PC-3 (cell line): ENCODE measurements around the gene TMEM41A.

Experiments
- EZH2phosphoT487 ChIP-seq: fragments of 300-600 bp; sonication (generic); IDR thresholded peaks from 2 replicates; pipeline ENCODE4 v1.6.1; 2018; ENCODE audit warnings: mild to moderate bottlenecking, antibody characterized with exemption, low read length, borderline replicate concordance
- TF ChIP-seq, protein P1 (sequence below): fragments of 300-600 bp; sonication (generic); conservative IDR thresholded peaks from 2 replicates; pipeline ENCODE4 v1.5.1; 2017; ENCODE audit warnings: antibody characterized with exemption, low read depth, mild to moderate bottlenecking, low read length

DNA sequence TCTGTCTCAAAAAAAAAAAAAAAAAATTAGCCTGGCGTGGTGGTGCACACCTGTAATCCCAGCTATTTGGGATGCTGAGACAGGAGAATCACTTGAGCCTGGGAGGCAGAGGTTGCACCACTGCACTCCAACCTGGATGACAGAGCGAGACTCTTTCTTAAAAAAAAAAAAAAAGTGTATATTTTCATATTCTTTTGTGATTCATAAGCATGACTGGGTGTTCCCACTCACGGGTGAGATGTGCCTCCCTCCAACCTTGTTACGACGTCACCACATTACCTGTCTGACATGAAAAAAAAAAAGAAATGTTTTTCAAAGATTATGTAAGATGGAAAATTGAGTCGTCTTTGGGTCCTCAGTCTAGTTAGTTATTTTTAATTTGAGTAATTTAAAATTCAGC lies 56.8 kb downstream of the TMEM41A start:
- no peak for TF ChIP-seq EZH2phosphoT487
- TF ChIP-seq, protein P1, sequence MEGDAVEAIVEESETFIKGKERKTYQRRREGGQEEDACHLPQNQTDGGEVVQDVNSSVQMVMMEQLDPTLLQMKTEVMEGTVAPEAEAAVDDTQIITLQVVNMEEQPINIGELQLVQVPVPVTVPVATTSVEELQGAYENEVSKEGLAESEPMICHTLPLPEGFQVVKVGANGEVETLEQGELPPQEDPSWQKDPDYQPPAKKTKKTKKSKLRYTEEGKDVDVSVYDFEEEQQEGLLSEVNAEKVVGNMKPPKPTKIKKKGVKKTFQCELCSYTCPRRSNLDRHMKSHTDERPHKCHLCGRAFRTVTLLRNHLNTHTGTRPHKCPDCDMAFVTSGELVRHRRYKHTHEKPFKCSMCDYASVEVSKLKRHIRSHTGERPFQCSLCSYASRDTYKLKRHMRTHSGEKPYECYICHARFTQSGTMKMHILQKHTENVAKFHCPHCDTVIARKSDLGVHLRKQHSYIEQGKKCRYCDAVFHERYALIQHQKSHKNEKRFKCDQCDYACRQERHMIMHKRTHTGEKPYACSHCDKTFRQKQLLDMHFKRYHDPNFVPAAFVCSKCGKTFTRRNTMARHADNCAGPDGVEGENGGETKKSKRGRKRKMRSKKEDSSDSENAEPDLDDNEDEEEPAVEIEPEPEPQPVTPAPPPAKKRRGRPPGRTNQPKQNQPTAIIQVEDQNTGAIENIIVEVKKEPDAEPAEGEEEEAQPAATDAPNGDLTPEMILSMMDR, result no peak
